Measurements from ENCODE around the gene LBX2.

The LBX2 gene, protein sequence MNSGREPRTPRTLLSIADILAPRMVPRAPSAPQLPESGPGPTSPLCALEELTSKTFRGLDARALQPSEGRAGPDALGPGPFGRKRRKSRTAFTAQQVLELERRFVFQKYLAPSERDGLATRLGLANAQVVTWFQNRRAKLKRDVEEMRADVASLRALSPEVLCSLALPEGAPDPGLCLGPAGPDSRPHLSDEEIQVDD

DNA sequence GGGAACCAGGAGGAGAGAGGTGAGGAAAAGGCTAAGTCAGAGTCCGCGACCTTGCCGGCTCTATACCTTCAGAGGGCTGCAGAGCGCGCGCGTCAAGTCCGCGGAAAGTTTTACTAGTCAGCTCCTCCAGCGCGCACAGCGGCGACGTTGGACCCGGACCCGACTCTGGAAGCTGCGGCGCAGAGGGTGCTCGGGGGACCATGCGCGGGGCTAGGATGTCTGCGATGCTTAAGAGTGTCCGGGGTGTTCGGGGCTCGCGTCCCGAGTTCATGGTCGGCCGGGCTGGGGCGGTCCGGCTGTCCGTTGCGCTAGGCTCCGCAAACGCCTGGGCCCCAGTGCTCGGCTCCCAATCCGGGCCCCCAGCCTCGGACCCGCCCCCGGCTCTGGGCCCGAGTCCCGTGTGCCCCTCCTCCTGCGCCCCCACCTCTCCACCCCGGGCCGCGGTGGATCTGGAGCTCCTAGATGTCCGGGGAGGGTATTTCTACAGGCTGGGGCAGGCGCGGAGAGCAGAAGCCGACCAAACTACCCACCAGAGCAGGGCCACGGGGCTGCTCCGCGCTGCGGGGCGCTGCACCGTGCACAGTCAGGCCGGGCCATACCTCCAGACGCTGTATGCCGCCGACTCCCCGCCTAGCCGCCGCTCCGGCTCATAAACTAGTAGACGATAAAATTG lies at the start of gene LBX2:
Gene LBX2, minus strand, starts transcription at position 337 of the 673 bp plus-strand sequence. Its CDS starts 66 bp downstream, at position 271.
- TF ChIP-seq, protein P1, sequence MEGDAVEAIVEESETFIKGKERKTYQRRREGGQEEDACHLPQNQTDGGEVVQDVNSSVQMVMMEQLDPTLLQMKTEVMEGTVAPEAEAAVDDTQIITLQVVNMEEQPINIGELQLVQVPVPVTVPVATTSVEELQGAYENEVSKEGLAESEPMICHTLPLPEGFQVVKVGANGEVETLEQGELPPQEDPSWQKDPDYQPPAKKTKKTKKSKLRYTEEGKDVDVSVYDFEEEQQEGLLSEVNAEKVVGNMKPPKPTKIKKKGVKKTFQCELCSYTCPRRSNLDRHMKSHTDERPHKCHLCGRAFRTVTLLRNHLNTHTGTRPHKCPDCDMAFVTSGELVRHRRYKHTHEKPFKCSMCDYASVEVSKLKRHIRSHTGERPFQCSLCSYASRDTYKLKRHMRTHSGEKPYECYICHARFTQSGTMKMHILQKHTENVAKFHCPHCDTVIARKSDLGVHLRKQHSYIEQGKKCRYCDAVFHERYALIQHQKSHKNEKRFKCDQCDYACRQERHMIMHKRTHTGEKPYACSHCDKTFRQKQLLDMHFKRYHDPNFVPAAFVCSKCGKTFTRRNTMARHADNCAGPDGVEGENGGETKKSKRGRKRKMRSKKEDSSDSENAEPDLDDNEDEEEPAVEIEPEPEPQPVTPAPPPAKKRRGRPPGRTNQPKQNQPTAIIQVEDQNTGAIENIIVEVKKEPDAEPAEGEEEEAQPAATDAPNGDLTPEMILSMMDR (conservative IDR thresholded peaks at IDR 0.05; ENCODE audit: low read length) = no peak
- peak within 1 kb of the TSS; percentile 53 for H3K4me3 ChIP-seq (ENCODE audit: low read length)
- no peak for DNase-seq (ENCODE audit: low read depth)

DNA sequence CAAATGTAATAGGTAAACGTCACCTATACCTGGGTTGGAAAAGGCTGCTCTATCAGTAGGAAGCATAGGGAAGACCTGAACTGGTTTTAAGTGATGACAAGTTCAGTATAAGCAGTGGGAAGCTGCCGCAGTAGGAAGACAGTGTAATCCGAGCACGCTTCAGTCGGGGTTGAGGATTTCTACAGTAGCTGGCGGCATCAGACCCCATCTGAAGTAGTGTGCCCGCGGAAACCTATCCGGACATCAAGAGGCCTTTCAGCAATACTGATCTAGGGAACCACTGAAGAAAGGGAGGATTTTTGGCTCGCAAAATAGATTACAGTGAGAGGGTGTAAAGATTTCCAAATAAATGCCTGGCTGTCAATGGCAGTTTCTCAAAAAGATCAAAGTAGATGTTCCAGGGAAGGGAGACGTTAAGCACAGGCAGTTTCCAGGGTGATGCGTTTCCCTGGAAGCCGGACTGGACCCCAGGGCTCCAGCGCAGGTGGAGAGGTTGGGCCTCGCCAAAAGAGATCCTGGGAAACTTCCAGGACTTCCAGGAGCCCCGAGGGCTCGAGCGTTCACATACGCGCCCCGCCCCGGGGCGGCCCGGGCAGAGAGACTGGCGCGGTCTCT lies 49.0 kb upstream of the LBX2 start:
- TF ChIP-seq, protein P1 (conservative IDR thresholded peaks at IDR 0.05; ENCODE audit: low read length) = no peak
- H3K4me3 ChIP-seq (ENCODE audit: low read length) = peak overlapping the region; percentile 58
- DNase-seq (ENCODE audit: low read depth) = no peak

DNA sequence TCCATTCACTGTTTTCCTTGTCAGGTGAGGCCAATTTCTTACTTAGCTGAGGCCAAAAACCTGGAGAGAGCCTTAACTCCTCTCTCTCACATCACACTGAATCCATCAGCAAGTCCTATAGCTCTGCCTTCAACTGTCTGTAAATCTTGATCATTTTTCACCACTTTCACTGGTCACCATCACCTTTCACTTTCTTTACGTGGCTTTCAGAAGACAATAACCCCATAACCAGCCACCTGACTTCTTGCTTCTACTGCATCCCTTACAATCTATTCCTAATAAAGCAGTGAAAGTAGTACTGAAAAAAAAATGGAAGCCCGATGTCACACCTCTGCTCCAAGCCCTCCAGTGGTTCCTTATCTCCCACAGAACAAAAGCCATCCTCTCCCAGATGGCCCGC lies 46.6 kb upstream of the LBX2 start:
- no peak overlapping the region for H3K4me3 ChIP-seq (ENCODE audit: low read length)
- TF ChIP-seq, protein P1 (conservative IDR thresholded peaks at IDR 0.05; ENCODE audit: low read length) = no peak
- DNase-seq (ENCODE audit: low read depth) = no peak

DNA sequence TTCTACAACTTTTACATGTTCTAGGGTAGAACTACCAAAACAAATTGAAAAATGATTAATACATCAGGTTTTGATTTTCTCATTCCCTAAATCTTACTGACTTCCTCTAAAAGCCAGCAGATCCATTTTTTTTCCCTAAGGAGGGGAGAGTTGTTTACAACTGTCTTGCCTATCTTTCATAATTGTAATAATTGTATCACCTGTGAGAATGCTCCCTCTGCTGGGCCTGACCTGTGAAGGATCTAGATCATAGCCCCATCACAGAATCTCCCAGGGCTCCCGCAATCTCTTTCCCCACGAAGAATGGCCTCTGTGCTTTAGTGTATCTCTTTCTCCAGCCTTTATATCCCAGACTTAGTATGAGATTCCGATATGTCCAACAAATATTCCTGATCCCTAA lies 45.2 kb upstream of the LBX2 start:
- TF ChIP-seq, protein P1 (conservative IDR thresholded peaks at IDR 0.05; ENCODE audit: low read length) = no peak
- no peak overlapping the region for H3K4me3 ChIP-seq (ENCODE audit: low read length)
- DNase-seq (ENCODE audit: low read depth) = no peak

DNA sequence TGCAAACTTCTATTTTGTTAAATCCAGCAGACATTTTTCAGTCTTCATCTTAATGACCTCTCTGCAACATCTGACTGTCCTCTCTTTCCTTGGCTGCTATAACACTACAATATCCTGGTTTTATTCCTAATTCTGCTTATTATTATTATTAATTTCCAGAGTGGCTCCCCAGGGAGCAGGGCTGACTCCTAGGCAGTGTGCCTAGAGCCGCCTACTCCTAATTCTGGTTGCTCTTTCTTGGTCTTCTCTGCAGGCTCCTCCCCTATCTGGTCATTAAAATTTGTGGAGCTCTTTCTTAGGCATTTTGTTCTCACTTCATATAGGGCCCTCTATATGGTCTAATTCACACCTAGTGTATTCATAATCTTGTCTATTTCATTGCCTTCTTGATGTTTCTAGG lies 43.6 kb upstream of the LBX2 start:
- H3K4me3 ChIP-seq (ENCODE audit: low read length) = no peak overlapping the region
- no peak for DNase-seq (ENCODE audit: low read depth)
- TF ChIP-seq, protein P1 (conservative IDR thresholded peaks at IDR 0.05; ENCODE audit: low read length) = no peak

DNA sequence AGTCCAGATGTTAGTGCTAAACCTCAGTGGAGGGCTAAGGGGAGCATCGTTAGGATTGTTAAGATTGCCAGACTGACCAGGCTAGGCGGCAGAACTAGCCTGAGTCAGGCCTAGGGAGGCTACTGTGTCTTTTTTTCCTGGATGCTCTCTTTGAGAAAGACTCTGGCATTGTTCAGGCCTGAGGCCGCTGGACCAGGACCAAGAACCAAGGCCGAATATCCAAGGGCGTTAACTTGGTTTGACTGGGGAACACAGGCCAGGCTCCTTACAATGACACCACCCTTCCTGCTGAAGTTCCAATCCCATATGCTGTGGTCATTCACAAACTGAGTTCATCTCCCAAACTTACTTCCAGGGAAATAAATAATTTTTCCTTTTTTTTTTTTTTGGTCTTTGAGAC lies 40.9 kb upstream of the LBX2 start:
- peak; percentile 80 for DNase-seq (ENCODE audit: low read depth)
- no peak overlapping the region for H3K4me3 ChIP-seq (ENCODE audit: low read length)
- TF ChIP-seq, protein P1 (conservative IDR thresholded peaks at IDR 0.05; ENCODE audit: low read length) = no peak
